ENCODE data around the gene TMX2.

DNA sequence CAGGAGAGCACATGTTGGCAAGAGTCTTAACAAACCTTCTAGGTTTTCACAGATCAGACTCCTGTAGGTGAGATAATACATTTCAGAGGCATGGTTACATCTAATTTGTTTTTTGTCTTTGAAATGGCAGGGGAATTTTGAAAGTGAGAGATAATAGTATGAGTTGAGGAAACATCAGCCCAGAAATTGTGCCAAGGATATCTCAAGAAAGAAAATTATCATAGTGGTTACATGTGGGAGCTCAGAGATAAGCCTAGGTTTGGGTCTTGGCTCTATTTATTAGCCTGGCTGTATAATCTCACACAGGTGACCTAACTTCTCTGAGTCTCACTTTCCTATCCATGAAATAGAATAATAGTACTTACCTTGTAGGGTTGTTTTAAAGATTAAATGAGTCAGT is 38.8 kb downstream of the TMX2 start:
- TF ChIP-seq, protein P1, sequence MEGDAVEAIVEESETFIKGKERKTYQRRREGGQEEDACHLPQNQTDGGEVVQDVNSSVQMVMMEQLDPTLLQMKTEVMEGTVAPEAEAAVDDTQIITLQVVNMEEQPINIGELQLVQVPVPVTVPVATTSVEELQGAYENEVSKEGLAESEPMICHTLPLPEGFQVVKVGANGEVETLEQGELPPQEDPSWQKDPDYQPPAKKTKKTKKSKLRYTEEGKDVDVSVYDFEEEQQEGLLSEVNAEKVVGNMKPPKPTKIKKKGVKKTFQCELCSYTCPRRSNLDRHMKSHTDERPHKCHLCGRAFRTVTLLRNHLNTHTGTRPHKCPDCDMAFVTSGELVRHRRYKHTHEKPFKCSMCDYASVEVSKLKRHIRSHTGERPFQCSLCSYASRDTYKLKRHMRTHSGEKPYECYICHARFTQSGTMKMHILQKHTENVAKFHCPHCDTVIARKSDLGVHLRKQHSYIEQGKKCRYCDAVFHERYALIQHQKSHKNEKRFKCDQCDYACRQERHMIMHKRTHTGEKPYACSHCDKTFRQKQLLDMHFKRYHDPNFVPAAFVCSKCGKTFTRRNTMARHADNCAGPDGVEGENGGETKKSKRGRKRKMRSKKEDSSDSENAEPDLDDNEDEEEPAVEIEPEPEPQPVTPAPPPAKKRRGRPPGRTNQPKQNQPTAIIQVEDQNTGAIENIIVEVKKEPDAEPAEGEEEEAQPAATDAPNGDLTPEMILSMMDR (IDR thresholded peaks at IDR 0.05) = no peak
- no peak for TF ChIP-seq POLR2A (IDR thresholded peaks at IDR 0.05)

Data from adrenal gland (tissue), 5 donors.